ENCODE results near the gene SELPLG. TPM values are rescaled to one million over a fixed set of nuclear protein-coding genes. Genes with fewer than 3 reads are reported as not detected.

The SELPLG gene
- total RNA-seq, 1 donor from 2014 or later, result 1.6 TPM

DNA sequence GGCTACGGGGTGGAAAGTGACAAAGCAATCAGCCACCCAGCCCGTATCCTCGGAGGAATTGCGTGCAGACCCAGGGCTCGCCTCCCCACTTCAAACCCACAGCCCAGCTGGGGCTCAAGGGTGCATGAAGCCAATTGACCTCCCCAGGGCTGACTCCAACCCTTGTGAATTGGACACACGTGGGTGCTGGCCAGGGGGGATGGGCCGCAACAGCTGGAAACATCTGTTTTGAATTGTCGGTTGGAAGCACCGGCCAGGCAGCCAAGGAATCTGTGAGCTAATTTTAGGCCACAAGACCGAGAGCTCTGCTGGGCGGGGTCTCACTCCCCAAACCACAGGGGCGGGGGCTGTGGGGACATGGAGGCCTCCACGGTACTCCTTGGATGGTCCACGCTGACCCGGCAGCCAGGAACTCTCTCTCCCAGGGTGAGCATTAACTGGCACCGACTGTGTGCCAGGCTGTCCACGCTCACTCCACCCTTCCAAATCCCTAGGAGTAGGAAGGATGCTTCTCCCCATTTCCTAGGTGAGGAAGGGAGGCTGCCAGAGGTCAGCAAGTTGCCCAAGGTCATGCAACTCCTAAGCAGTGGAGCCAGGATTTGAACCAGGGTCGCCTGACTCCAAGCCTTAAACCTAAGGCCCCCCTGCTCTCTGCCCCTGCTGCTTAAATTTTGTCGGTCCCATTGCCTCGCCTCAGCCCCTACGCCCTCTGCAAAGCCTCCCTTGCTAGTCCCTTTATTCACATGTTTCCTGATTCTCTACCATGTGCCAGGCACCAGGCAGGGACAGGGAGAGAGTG, 24.0 kb downstream of the SELPLG start:
- TF ChIP-seq, protein P1, sequence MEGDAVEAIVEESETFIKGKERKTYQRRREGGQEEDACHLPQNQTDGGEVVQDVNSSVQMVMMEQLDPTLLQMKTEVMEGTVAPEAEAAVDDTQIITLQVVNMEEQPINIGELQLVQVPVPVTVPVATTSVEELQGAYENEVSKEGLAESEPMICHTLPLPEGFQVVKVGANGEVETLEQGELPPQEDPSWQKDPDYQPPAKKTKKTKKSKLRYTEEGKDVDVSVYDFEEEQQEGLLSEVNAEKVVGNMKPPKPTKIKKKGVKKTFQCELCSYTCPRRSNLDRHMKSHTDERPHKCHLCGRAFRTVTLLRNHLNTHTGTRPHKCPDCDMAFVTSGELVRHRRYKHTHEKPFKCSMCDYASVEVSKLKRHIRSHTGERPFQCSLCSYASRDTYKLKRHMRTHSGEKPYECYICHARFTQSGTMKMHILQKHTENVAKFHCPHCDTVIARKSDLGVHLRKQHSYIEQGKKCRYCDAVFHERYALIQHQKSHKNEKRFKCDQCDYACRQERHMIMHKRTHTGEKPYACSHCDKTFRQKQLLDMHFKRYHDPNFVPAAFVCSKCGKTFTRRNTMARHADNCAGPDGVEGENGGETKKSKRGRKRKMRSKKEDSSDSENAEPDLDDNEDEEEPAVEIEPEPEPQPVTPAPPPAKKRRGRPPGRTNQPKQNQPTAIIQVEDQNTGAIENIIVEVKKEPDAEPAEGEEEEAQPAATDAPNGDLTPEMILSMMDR (IDR thresholded peaks at IDR 0.05; ENCODE audit: unreplicated experiment), result no peak
- Mint-ChIP-seq H3K27ac (ENCODE audit: unreplicated experiment) (no peak overlapping the region), H3K4me3 (ENCODE audit: unreplicated experiment) (no peak overlapping the region), H3K27me3 (ENCODE audit: unreplicated experiment) (peaks cover 10% of the 10 kb centered on the region), H3K36me3 (ENCODE audit: low read depth, unreplicated experiment) (no peaks in the 10 kb centered on the region), H3K9me3 (ENCODE audit: unreplicated experiment) (no peaks in the 10 kb centered on the region), H3K4me1 (ENCODE audit: unreplicated experiment) (peaks cover 3% of the 10 kb centered on the region)
- DNase-seq (ENCODE audit: low spot score), result no peak

DNA sequence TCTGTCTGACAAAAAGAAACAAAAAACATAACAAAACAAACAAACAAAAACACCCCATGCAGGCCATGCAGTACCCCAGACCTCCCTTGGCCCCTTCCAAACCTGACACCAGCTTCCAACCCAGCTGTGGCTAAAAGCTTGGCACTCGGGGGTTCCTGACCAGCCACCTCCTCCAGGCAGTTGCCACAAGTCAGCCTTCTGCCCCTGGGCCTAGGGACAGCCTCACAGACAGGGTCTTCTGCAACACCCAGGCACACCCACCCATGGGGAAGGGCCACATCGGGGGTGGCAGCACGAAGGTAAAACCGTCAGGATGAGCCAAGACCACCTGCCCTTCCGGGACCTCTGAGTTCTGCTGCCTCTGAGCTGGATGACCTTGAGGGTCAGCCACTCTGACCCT, 25.1 kb downstream of the SELPLG start:
- no peak overlapping the region for H3K27ac Mint-ChIP-seq (ENCODE audit: unreplicated experiment)
- TF ChIP-seq, protein P1 (IDR thresholded peaks at IDR 0.05; ENCODE audit: unreplicated experiment), result no peak
- H3K36me3 Mint-ChIP-seq (ENCODE audit: low read depth, unreplicated experiment), result no peaks in the 10 kb centered on the region
- peaks cover 11% of the 10 kb centered on the region for H3K27me3 Mint-ChIP-seq (ENCODE audit: unreplicated experiment)
- H3K4me1 Mint-ChIP-seq (ENCODE audit: unreplicated experiment), result peaks cover 4% of the 10 kb centered on the region
- no peaks in the 10 kb centered on the region for H3K9me3 Mint-ChIP-seq (ENCODE audit: unreplicated experiment)
- no peak for DNase-seq (ENCODE audit: low spot score)
- no peak overlapping the region for H3K4me3 Mint-ChIP-seq (ENCODE audit: unreplicated experiment)

DNA sequence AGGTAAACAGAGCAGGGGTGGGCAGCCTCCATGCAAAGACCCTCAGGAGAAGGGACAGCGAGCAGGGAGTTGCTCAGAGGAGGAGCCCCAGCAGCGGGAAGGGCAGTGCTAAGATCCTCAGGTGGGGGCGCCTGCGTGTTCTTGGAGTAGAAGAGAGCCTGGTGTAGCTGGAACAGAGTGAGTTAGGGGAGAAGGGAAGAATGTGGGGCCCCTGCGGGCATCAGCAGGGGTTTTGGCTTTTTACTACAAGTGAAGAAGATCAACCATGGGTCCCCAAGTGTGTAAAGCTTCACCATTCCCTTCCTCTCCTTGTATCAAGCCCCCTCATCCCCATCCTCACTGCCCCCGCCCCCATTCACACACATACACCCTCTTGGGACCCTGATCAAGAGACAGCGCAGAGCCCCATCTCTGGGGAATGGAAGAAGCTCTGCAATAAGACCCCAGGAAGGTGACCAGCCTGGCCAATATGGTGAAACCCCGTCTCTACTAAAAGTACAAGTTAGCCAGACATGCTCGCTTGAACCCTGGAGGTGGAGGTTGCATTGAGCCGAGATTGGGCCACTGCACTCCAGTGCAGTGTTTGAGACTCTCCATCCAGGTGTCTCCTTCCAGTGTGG, 25.6 kb downstream of the SELPLG start:
- DNase-seq (ENCODE audit: low spot score), result no peak
- H3K27me3 Mint-ChIP-seq (ENCODE audit: unreplicated experiment), result peaks cover 11% of the 10 kb centered on the region
- peak overlapping the region; percentile 25 for H3K4me3 Mint-ChIP-seq (ENCODE audit: unreplicated experiment)
- H3K36me3 Mint-ChIP-seq (ENCODE audit: low read depth, unreplicated experiment), result no peaks in the 10 kb centered on the region
- H3K4me1 Mint-ChIP-seq (ENCODE audit: unreplicated experiment), result peaks cover 4% of the 10 kb centered on the region
- no peak overlapping the region for H3K27ac Mint-ChIP-seq (ENCODE audit: unreplicated experiment)
- TF ChIP-seq, protein P1 (IDR thresholded peaks at IDR 0.05; ENCODE audit: unreplicated experiment), result no peak
- no peaks in the 10 kb centered on the region for H3K9me3 Mint-ChIP-seq (ENCODE audit: unreplicated experiment)

DNA sequence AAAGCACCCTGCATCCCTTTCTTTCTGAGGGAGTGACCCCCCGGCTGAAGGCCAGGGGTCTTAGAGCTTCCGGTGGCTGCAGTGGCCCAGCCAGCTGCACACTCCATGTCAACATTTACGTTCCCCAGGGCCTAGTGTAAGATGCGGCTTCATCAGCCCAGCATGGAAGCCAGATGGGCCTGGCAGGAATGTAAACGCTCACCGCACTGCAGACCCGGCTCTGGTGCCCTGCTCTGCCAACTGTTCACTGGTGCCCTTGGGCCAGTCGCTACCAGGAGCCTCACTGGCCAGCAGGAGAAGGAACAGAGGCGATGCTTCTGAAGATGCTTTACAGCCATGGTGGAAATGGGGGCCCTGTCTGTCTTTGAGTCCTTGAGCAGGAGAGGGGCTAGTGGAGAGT, 27.2 kb downstream of the SELPLG start:
- Mint-ChIP-seq H3K4me3 (ENCODE audit: unreplicated experiment) (no peak overlapping the region), H3K36me3 (ENCODE audit: low read depth, unreplicated experiment) (no peaks in the 10 kb centered on the region), H3K4me1 (ENCODE audit: unreplicated experiment) (peaks cover 4% of the 10 kb centered on the region), H3K9me3 (ENCODE audit: unreplicated experiment) (no peaks in the 10 kb centered on the region), H3K27ac (ENCODE audit: unreplicated experiment) (no peak overlapping the region), H3K27me3 (ENCODE audit: unreplicated experiment) (peaks cover 7% of the 10 kb centered on the region)
- DNase-seq (ENCODE audit: low spot score), result no peak
- TF ChIP-seq, protein P1 (IDR thresholded peaks at IDR 0.05; ENCODE audit: unreplicated experiment), result no peak

Measured in endothelial cell (in vitro differentiated cells).